Stimulated activated CD8-positive, alpha-beta memory T cell treated with anti-CD3 and anti-CD28 coated beads, Interleukin-12 subunit alpha, Interleukin-12 subunit beta, amount 100 ng/mL, for 4 hours (primary cell): ENCODE data around the gene NOS1AP.

Experiments used
- DNase-seq: peaks from one replicate; pipeline ENCODE4 v3.0.0-alpha.2; 2020; ENCODE audit warnings: low read depth

The NOS1AP gene

GRCh38 chr1:162089748-162090147 lies 20.3 kb downstream of the NOS1AP start:
- DNase-seq, result no peak

- no peak for DNase-seq
Measured at GRCh38 chr1:162090378-162090777, 20.9 kb downstream of the NOS1AP start.

GRCh38 chr1:162091681-162092524 lies 22.4 kb downstream of the NOS1AP start:
- DNase-seq, result no peak

GRCh38 chr1:162093095-162093494 lies 23.6 kb downstream of the NOS1AP start:
- DNase-seq, result no peak

GRCh38 chr1:162094271-162094670 lies 24.8 kb downstream of the NOS1AP start:
- DNase-seq, result no peak

- DNase-seq, result no peak
Measured at GRCh38 chr1:162094723-162095122, 25.2 kb downstream of the NOS1AP start.

GRCh38 chr1:162107911-162108310 lies 38.4 kb downstream of the NOS1AP start:
- DNase-seq, result no peak

- no peak for DNase-seq
Measured at GRCh38 chr1:162108426-162108825, 38.9 kb downstream of the NOS1AP start.

GRCh38 chr1:162110910-162111309 lies 41.4 kb downstream of the NOS1AP start:
- DNase-seq, result no peak

GRCh38 chr1:162111572-162111971 lies 42.1 kb downstream of the NOS1AP start:
- no peak for DNase-seq

- DNase-seq, result no peak
Measured at GRCh38 chr1:162113419-162113818, 43.9 kb downstream of the NOS1AP start.

GRCh38 chr1:162117039-162117774 lies 47.7 kb downstream of the NOS1AP start:
- DNase-seq, result no peak

GRCh38 chr1:162118063-162118462 lies 48.6 kb downstream of the NOS1AP start:
- DNase-seq, result no peak

- no peak for DNase-seq
Measured at GRCh38 chr1:162128693-162129356, 59.3 kb downstream of the NOS1AP start.

- DNase-seq, result no peak
Measured at GRCh38 chr1:162130308-162130707, 60.8 kb downstream of the NOS1AP start.

- DNase-seq, result no peak
Measured at GRCh38 chr1:162131400-162132321, 62.2 kb downstream of the NOS1AP start.

- DNase-seq, result no peak
Measured at GRCh38 chr1:162133566-162133965, 64.1 kb downstream of the NOS1AP start.

- no peak for DNase-seq
Measured at GRCh38 chr1:162134646-162135045, 65.2 kb downstream of the NOS1AP start.

GRCh38 chr1:162135271-162135775 lies 65.8 kb downstream of the NOS1AP start:
- DNase-seq, result no peak

- no peak for DNase-seq
Measured at GRCh38 chr1:162136760-162137159, 67.3 kb downstream of the NOS1AP start.

- DNase-seq, result no peak
Measured at GRCh38 chr1:162137179-162137960, 67.9 kb downstream of the NOS1AP start.
